Putamen (tissue), 1 donor: ENCODE measurements around the gene NR3C2.

Experiments
- DNase-seq: peaks from one replicate; pipeline ENCODE4 v3.0.0-alpha.2; 2016; ENCODE audit warnings: low spot score

The NR3C2 gene

DNA sequence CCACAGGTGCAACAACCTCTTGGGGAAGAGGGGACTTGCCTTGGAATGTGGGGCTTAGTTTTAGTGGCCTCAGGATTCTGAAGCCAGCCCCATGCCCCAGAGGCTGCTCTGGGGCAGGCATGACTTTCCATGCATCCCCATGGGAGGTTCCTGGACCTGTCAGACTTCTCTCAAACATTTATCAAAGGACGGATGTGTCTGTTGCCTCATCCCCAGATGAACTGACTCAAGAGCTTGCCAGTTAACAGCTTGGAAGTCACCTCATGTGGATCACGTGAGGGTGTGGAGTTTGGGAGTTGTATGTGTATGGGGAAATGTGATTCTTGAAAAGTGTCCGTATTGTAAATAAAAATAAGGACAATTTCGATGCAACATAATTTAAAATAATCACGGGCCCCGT is 368.9 kb downstream of the NR3C2 start:
- DNase-seq, result no peak

- DNase-seq, result no peak
Measured at GRCh38 chr4:148072789-148073188, 369.4 kb downstream of the NR3C2 start.

- no peak for DNase-seq
Measured at GRCh38 chr4:148071009-148071408, 371.2 kb downstream of the NR3C2 start.

GRCh38 chr4:148069895-148070178 is 372.4 kb downstream of the NR3C2 start:
- no peak for DNase-seq

GRCh38 chr4:148069086-148069894 is 372.9 kb downstream of the NR3C2 start:
- DNase-seq, result peak; percentile 75

DNA sequence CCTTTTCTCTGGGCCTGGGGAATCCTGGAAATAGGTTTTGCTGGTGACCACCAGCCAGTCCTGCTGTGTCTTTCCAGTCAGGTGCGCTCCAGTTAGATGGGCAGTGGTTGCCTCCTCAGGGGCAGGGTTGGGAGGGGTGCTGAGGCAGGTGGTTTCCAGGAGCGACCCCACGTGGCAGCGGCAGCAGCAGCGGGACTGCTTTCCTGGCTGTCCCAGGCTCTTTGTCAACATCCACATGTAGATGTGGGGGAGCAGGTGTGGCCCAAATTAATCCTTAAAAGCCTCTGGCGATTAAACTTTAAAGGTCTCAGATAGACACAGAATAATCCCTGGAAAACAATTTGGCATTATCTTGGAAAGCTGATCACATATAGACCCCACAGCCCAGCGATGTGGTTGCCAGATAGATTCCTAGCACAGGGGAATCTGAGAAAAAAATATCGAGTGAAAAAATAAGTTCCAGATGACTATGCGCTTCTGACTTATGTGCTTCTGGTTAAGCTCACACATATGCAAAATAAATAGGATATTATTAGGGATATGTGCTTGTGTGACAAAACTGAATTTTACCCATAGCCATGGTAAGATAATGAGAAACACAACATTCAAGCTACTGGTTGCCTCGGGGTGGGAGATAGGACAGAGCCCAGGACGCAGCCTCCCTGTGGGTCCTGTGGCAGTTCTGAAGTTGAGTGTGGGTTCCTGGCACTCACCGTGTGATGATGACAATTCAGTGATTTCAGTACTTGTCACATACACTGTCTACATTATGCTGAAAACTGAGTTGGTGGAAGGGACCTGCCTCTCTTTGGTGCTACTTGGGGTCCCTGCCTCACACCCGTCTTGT is 373.9 kb downstream of the NR3C2 start:
- DNase-seq, result no peak

DNA sequence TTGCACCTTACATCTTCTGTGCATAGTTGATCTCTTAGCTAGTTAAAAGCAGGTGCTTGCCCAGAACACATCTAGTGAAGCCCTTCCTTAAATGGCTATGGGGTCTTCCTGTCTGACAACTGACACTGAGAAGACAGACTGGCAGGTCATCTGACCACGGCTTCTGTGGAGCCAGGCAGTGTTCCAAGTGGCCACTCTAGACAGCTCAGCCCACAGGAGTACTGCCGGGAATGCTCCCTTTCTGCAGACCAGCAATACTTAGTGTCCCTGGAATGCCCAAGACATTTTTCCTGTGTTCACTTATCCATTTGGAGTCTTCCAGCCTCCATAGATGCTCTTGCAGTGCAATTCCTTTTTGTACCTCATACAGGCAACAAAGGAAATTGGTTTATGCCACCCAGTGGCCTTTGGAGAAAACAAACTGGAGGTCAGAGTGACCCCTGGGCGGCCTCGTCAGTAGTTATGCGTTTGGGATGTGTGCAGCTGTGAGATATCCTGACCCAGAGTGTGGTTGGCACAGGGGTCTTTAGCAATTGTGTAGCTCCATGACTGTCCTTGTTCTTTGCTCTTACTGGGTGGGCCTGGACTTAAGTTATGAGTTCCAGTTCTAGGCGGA is 374.8 kb downstream of the NR3C2 start:
- no peak for DNase-seq

GRCh38 chr4:148065075-148065474 is 377.1 kb downstream of the NR3C2 start:
- DNase-seq, result peak; percentile 81

DNA sequence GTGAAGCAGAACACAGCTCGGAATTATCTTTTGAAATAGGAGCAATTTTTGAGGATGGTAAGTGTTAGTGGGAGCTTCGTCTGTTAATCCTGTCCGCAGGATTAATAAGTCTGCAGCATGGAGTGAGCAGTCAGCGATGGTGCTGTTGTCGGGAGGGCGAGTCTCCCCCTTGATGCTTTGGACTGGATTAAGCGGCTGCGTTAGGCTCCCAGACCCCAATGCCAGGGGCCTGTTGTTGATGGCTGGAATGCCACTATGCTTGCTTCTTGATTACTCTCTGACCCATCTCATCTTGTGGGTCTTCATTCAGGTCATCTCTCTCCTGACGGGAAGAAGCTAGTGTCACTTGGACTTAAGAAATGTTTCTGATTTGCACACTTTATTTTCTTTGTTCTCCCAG is 377.8 kb downstream of the NR3C2 start:
- no peak for DNase-seq

- DNase-seq, result no peak
Measured at GRCh38 chr4:148062301-148062950, 379.8 kb downstream of the NR3C2 start.

DNA sequence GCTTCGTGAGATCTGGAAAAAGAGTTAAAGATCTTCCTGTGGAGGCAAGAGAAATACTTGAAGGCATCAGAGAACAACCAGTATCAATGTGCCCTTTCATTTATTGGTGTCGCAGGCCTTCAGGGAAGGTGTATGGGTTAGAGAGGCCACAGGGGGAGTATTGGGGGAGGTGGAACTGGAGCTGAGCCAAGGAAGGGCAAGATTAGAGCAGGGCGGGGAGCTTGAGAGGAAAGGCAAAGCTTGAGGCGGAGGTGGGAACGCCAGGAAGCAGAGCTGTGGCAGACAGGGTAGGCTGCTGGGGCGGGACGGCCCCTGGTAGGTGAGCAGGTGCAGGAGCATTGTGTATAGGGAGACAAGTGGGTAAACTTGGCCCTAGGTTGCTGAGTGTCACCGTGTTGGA is 380.4 kb downstream of the NR3C2 start:
- no peak for DNase-seq

GRCh38 chr4:148061141-148061481 is 381.1 kb downstream of the NR3C2 start:
- no peak for DNase-seq

- DNase-seq, result no peak
Measured at GRCh38 chr4:148060264-148061140, 381.7 kb downstream of the NR3C2 start.

- no peak for DNase-seq
Measured at GRCh38 chr4:148059617-148060180, 382.5 kb downstream of the NR3C2 start.

DNA sequence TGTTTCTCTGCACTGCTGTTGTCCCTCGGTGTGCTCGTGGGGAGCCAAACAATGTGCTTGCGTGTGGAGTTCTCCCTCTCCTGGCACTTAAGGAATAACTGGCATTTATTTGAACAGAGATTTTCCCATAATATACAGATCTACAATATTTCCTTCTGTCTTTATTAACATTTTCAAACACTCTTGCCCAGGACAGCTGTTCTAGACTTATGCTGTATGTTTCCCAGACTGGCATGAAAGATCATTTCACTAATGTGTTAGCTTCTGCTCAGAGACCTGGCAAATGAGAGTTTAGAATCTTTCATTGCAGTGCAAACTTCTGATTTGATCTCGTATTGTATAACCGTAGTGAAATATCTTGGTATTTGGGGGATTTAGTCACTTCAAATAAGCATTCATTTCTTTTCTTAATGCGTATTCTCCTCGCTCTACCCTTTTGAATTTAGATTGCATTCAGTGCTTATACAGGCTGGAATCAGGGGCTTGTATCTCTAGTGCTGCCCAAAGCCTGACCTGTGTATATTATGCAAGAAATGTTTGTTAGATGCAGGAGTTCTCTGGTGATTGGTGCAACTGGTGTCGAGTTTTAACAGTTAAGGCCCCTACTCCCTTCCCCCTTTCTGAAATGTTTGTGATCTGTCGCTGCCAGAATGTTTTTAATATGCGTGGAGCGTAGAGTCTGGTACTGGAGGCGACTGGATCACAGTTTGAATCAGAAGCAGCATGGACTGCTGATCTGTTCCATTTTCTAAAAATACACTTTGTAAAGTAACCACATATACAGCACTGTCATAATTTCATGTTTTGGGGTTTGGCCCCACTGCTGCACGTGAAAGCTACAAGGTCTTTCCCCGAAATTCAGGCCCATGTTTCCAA is 384.0 kb downstream of the NR3C2 start:
- no peak for DNase-seq

- no peak for DNase-seq
Measured at GRCh38 chr4:148057516-148057915, 384.7 kb downstream of the NR3C2 start.

DNA sequence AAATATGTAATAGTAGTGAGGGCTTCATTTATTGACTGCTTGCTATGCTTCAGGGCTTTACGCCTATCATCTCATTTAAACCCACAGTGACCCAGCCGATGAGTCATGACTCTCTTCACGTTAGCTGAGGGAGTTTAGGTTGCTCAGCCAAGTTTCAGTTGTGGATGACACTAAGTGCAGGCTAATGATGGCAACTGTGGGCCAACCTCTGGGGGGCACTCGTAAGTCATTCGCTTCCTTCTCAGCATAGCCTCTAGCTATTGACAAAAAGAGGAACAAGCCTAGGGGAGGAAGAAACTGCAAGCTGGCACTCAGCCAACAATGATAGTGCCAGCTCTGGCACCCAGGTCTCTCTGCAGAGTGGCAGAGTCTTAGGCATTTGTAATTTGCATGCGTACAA is 385.3 kb downstream of the NR3C2 start:
- DNase-seq, result no peak

DNA sequence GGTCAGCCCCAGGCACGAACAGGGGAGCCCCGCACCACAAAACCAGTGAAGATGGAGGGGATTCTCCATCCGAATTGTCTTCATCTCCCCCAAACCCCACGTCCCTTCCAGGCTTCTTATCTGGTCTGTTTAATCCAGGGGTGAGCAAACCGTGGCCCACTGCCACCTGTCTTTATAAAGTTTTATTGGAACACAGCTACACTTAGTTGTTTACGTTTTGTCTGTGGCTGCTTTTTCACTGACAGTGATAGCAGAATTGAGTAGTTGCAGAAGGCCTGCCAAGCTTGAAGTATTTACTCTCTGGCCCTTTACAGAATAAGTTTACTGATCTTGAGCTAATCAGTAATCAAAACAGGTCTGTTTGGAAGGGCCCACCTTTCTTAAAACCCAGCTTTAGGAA is 386.4 kb downstream of the NR3C2 start:
- DNase-seq, result no peak

DNA sequence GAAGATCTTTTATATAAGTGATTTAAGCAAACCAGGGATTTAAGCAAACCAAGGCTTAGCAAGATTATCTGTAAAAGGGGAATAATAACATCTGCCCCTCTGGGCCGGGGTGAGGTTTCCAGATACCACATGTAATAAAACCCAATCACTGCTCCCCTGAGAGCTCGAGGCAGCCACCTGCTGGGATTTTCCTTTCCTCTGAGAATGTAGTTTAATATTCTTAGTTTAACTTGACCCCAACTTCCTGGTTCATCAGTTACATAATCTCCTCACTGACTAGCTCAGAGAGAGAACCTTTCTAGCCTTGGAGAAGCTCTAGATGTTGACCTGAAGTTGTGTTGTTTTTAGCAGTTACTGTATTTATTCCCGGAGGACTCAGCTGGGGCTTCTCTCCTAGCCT is 387.9 kb downstream of the NR3C2 start:
- DNase-seq, result no peak

DNA sequence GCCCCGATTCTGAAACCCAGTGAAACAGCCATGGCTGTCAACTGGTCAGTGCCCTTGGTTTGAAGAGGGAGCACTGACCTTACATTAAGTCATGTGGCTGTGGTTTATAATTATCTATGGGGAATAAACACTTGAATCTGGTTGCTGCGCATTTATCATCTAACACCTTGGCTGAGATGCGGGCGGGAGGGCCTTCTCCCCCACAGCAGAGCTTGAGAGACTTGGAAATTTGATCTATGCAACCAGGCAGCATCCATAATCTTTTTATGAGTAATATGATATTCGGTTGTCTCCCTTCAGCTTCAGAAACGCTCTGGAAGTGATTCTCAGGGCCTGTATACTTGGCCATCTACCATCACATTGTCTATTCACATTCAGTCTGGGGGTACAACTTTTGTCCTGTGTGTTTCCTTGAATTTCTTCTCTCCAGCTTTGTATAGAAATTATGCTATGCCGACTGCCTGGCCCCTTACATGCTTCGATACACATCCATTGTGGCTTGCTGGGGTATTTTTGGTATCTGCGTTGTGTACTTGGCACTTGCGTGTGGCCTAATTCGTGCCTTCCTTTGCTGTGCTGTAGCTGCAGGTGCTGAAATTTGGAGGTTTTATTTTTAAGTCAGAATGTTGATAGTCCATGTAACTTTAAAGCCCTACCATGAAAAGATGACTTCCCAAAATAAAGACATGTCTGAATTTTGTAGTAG is 388.8 kb downstream of the NR3C2 start:
- DNase-seq, result no peak
